Adrenal gland (tissue), 12 donors: ENCODE results near the gene DMRTB1. TPM values are rescaled to one million over a fixed set of nuclear protein-coding genes. Genes with fewer than 3 reads are reported as not detected.

Source experiments
- DNase-seq, 7 donors: peaks; one replicate each; pipeline ENCODE4 v3.0.0-alpha.2; 2019 to 2020
- H3K27ac ChIP-seq, 5 donors: fragments of 200-600 bp; sonication (generic) in 4 of 5; 1 replicate in 3 of 5; 2 replicates in 2 of 5; pipeline versions ENCODE4 v1.5.1 to v1.8.0; 2016 to 2020; ENCODE audit warnings: mild to moderate bottlenecking in 1 of 5
- H3K27me3 ChIP-seq: fragments of 200-600 bp; 2 replicates; pipeline ENCODE4 v1.8.0; 2021
- H3K36me3 ChIP-seq, 2 donors: fragments of 200-600 bp; replicated peaks in 1 of 2; 1 replicate in 1 of 2; 2 replicates in 1 of 2; pipeline versions ENCODE4 v1.5.1 to v1.8.0; 2018 to 2022
- H3K4me1 ChIP-seq, 2 donors: fragments of 200-600 bp; replicated peaks in 1 of 2; 1 replicate in 1 of 2; 2 replicates in 1 of 2; pipeline versions ENCODE4 v1.5.1 to v1.8.0; 2018 to 2021
- H3K4me3 ChIP-seq, 4 donors: fragments of 200-600 bp; sonication (generic) in 3 of 4; one replicate each; pipeline ENCODE4 v1.5.1; 2016 to 2018
- H3K9me3 ChIP-seq, 3 donors: fragments of 200-600 bp; sonication (generic) in 1 of 3; replicated peaks in 1 of 3; 1 replicate in 2 of 3; 2 replicates in 1 of 3; pipeline versions ENCODE4 v1.5.1 to v1.8.0; 2016 to 2021
- CTCF ChIP-seq, 6 experiments: fragments of 450-650 bp in 4 of 6; fragments of 200-600 bp in 2 of 6; sonication (generic) in 1 of 6; IDR thresholded peaks; 1 replicate in 5 of 6; 2 replicates in 1 of 6; pipeline versions ENCODE4 v1.5.1 to v1.8.0; 2016 to 2021; ENCODE audit warnings: antibody characterized with exemption in 6 of 6, mild to moderate bottlenecking in 2 of 6, moderate library complexity in 1 of 6
- POLR2A ChIP-seq, 2 donors: fragments of 450-650 bp; IDR thresholded peaks; one replicate each; pipeline ENCODE4 v1.6.1; 2017; ENCODE audit warnings: antibody characterized with exemption in 2 of 2, mild to moderate bottlenecking in 2 of 2, moderate library complexity in 1 of 2
- WGBS, 4 donors: extraction: QIAGEN DNeasy Blood & Tissue Kit in 2 of 4; methylation state at CpG; one replicate each; pipeline versions ENCODE4 v1.1.5 to v1.1.7; 2013 to 2017; 5-methylcytosine and 5-hydroxymethylcytosine counted together
- intact Hi-C, 2 donors: fragments of 100-400 bp; cut with DNase I; formaldehyde crosslinking; loops; one replicate each; pipeline versions ENCODE4 v1.14.1 to v1.15.0; 2022 to 2023
- polyA plus RNA-seq, 3 donors: library from polyadenylated mRNA; stranded (reverse); fragments of 200-250 nt in 2 of 3; fragments of 350-450 nt in 1 of 3; fragmentation: Illumina TruSeq in 1 of 3; extraction: RNeasy Lipid Tissue Mini Kit (QIAGEN cat#74804) in 1 of 3; gene quantifications; one replicate each; pipeline ENCODE4 v1.2.3, GENCODE V29; 2013 to 2014
- total RNA-seq, 9 donors: library from RNA; depleted of rRNA in 4 of 9; stranded (reverse); fragments of >200 nt in 4 of 9; fragments of 120-200 nt in 1 of 9; fragmentation: NEBNext Ultra II Directional in 1 of 9; extraction: Animal tissue kit (Norgen Biotek cat#: 25700) in 1 of 9; gene quantifications; one replicate each; pipeline versions ENCODE4 v1.1.0 to v1.2.4, GENCODE V29; 2013 to 2023
- donor health status: healthy with polysubstance abuse.
- donor health status: Bipolar disorder and iron deficiency.
- donor health status: DM: yes; HTN: yes; CAD: no.
- donor health status: DM: no; HTN: no; CAD: no.
- donor health status: DM: no; HTN: no; CAD: no.
- donor health status: DM: yes; HTN: yes; CAD: no.

DMRTB1 gene
- total and polyA plus RNA-seq, 12 donors, result not detected

GRCh38 chr1:53446051-53446450 lies 13.1 kb upstream of the DMRTB1 start:
- WGBS, 4 donors, result 54 to 86% (median 66%) methylated on average over 2 of the region's 2 CpGs
- Histone ChIP-seq H3K27ac (no peak overlapping the region), H3K27me3 (peaks cover 7% of the 10 kb centered on the region), H3K4me1 (no peaks in the 10 kb centered on the region), H3K4me3 (no peak overlapping the region), H3K36me3 (no peaks in the 10 kb centered on the region), H3K9me3 (no peaks in the 10 kb centered on the region)
- DNase-seq, result no peak
- intact Hi-C loops, result no loop called here
- TF ChIP-seq CTCF (IDR thresholded peaks at IDR 0.05), result no peak
- no peak for TF ChIP-seq POLR2A (IDR thresholded peaks at IDR 0.05)

GRCh38 chr1:53447413-53447812 lies 11.8 kb upstream of the DMRTB1 start:
- H3K9me3 ChIP-seq, result no peaks in the 10 kb centered on the region
- TF ChIP-seq CTCF (IDR thresholded peaks at IDR 0.05), result no peak
- 81 to 85% (median 82%) methylated on average over 4 of the region's 4 CpGs for WGBS, 4 donors
- no peaks in the 10 kb centered on the region for H3K36me3 ChIP-seq
- no peak overlapping the region for H3K4me3 ChIP-seq
- no peak overlapping the region for H3K27ac ChIP-seq
- no peak for DNase-seq
- H3K27me3 ChIP-seq, result peaks cover 7% of the 10 kb centered on the region
- no peaks in the 10 kb centered on the region for H3K4me1 ChIP-seq
- intact Hi-C loops, result no loop called here

- 76 to 88% (median 83%) methylated on average over 2 of the region's 2 CpGs for whole genome bisulfite sequencing, 4 donors
- H3K27ac ChIP-seq, result no peak overlapping the region
- intact Hi-C loops, result no loop called here
- peaks cover 7% of the 10 kb centered on the region for H3K27me3 ChIP-seq
- TF ChIP-seq CTCF (IDR thresholded peaks at IDR 0.05) (no peak), POLR2A (IDR thresholded peaks at IDR 0.05) (no peak)
- no peaks in the 10 kb centered on the region for H3K9me3 ChIP-seq
- no peaks in the 10 kb centered on the region for H3K4me1 ChIP-seq
- no peaks in the 10 kb centered on the region for H3K36me3 ChIP-seq
- no peak overlapping the region for H3K4me3 ChIP-seq
- no peak for DNase-seq
These were observed 10.9 kb upstream of the DMRTB1 start for GRCh38 chr1:53448241-53448841.

GRCh38 chr1:53449021-53449420 lies 10.2 kb upstream of the DMRTB1 start:
- intact Hi-C loops, result no loop called here

More at GRCh38 chr1:53449021-53449420, 10.2 kb upstream of the DMRTB1 start:
- no peaks in the 10 kb centered on the region for H3K9me3 ChIP-seq
- TF ChIP-seq POLR2A (IDR thresholded peaks at IDR 0.05), result no peak
- no peak for TF ChIP-seq CTCF (IDR thresholded peaks at IDR 0.05)
- no peak overlapping the region for H3K4me3 ChIP-seq
- no peaks in the 10 kb centered on the region for H3K4me1 ChIP-seq
- no peak for DNase-seq
- no peaks in the 10 kb centered on the region for H3K36me3 ChIP-seq
- no peak overlapping the region for H3K27ac ChIP-seq
- peaks cover 7% of the 10 kb centered on the region for H3K27me3 ChIP-seq
- 59 to 69% (median 63%) methylated on average over 3 of the region's 3 CpGs for WGBS, 4 donors
